Upper lobe of left lung (tissue), 6 donors: ENCODE measurements around the gene MESP2. TPM values are rescaled to one million over a fixed set of nuclear protein-coding genes. Genes with fewer than 3 reads are reported as not detected.

ENCODE experiments used
- ATAC-seq, 2 donors: fragments of 200-7000 bp; cut with Tn5 transposase; one replicate each; pipeline ENCODE4 v1.9.1; 2022; ENCODE audit warnings: mild to moderate bottlenecking in 2 of 2, moderate library complexity in 2 of 2; ENCODE audit not compliant: low FRiP score in 2 of 2
- DNase-seq, 2 donors: peaks; one replicate each; pipeline ENCODE4 v3.0.0-alpha.2; 2019 to 2020
- H3K27ac ChIP-seq, 4 donors: fragments of 200-600 bp; sonication (generic); one replicate each; pipeline ENCODE4 v1.5.1; 2016 to 2019
- H3K27me3 ChIP-seq, 4 donors: fragments of 200-600 bp; sonication (generic); one replicate each; pipeline ENCODE4 v1.5.1; 2017 to 2019
- H3K36me3 ChIP-seq, 4 donors: fragments of 200-600 bp; sonication (generic); one replicate each; pipeline ENCODE4 v1.5.1; 2016 to 2019
- H3K4me1 ChIP-seq, 4 donors: fragments of 200-600 bp; sonication (generic); one replicate each; pipeline ENCODE4 v1.5.1; 2018 to 2019
- H3K4me3 ChIP-seq, 4 donors: fragments of 200-600 bp; sonication (generic); one replicate each; pipeline ENCODE4 v1.5.1; 2017 to 2019; ENCODE audit warnings: mild to moderate bottlenecking in 2 of 4, moderate library complexity in 1 of 4
- H3K9me3 ChIP-seq, 4 donors: fragments of 200-600 bp; sonication (generic); one replicate each; pipeline ENCODE4 v1.5.1; 2018 to 2019
- CTCF ChIP-seq, 6 experiments: fragments of 450-650 bp in 4 of 6; fragments of 200-600 bp in 2 of 6; sonication (generic) in 2 of 6; IDR thresholded peaks; one replicate each; pipeline ENCODE4 v1.5.1; 2016 to 2019; ENCODE audit warnings: antibody characterized with exemption in 6 of 6
- EP300 ChIP-seq, 4 donors: sonication (generic); formaldehyde crosslinking; IDR thresholded peaks; one replicate each; pipeline ENCODE4 v1.5.1; 2017; ENCODE audit warnings: antibody characterized with exemption in 4 of 4, control low read depth in 2 of 4
- POLR2A ChIP-seq, 4 donors: fragments of 450-650 bp; IDR thresholded peaks; one replicate each; pipeline ENCODE4 v1.5.1; 2016 to 2017; ENCODE audit warnings: antibody characterized with exemption in 4 of 4, mild to moderate bottlenecking in 2 of 4
- POLR2AphosphoS5 ChIP-seq, 2 donors: sonication (generic); formaldehyde crosslinking; IDR thresholded peaks; one replicate each; pipeline ENCODE4 v1.5.1; 2017; ENCODE audit warnings: antibody characterized with exemption in 2 of 2
- WGBS, 2 donors: methylation state at CpG; one replicate each; pipeline ENCODE4 v1.1.5; 2017 to 2018; 5-methylcytosine and 5-hydroxymethylcytosine counted together
- total RNA-seq, 6 donors: library from RNA; depleted of rRNA in 4 of 6; stranded (reverse); fragments of >200 nt in 4 of 6; gene quantifications; one replicate each; pipeline versions ENCODE4 v1.1.0 to v1.2.1, GENCODE V29; 2016 to 2021
- donor health status: DM: no; HTN: no; CAD: no; lungs with moderate emphysema.
- donor health status: DM: no; HTN: yes; CAD: no; lungs with severe emphysema.

Gene MESP2
- total RNA-seq, 6 donors from 2014 or later: 0.26 TPM; not detected in 5

GRCh38 chr15:89783111-89783860 is 7.2 kb downstream of the MESP2 start:
- no peak for TF ChIP-seq POLR2AphosphoS5 (IDR thresholded peaks at IDR 0.05)
- ATAC-seq (peak; percentile 23 to 66), DNase-seq (peak in 1 of 2 donors; percentile 59)
- Histone ChIP-seq H3K27ac (no peak overlapping the region), H3K9me3 (no peaks in the 10 kb centered on the region), H3K27me3 (no peaks in the 10 kb centered on the region), H3K4me1 (peaks cover 0 to 4% (median 2%) of the 10 kb centered on the region in 4 donors), H3K36me3 (no peaks in the 10 kb centered on the region), H3K4me3 (no peak overlapping the region)
- WGBS, 2 donors: 75 to 81% methylated on average over 13 to 14 of the region's 14 CpGs

- DNase-seq: no peak
- no peak overlapping the region for H3K4me3 ChIP-seq
- 85 to 91% methylated on average over 5 to 15 of the region's 15 CpGs for WGBS, 2 donors
- no peaks in the 10 kb centered on the region for H3K36me3 ChIP-seq
- no peaks in the 10 kb centered on the region for H3K27me3 ChIP-seq
- H3K27ac ChIP-seq: no peak overlapping the region
- TF ChIP-seq EP300 (IDR thresholded peaks at IDR 0.05): no peak
- no peak for TF ChIP-seq POLR2A (IDR thresholded peaks at IDR 0.05)
- no peak for TF ChIP-seq POLR2AphosphoS5 (IDR thresholded peaks at IDR 0.05)
- no peak for TF ChIP-seq CTCF (IDR thresholded peaks at IDR 0.05)
- H3K4me1 ChIP-seq: peaks cover 0 to 4% (median 2%) of the 10 kb centered on the region in 4 donors
- peak; percentile 5 to 50 for ATAC-seq
- H3K9me3 ChIP-seq: no peaks in the 10 kb centered on the region
These were observed 7.9 kb downstream of the MESP2 start for GRCh38 chr15:89783861-89784685.

GRCh38 chr15:89784686-89784960 is 8.5 kb downstream of the MESP2 start:
- Histone ChIP-seq H3K27ac (no peak overlapping the region), H3K4me1 (peaks cover 0 to 4% (median 2%) of the 10 kb centered on the region in 4 donors), H3K9me3 (no peaks in the 10 kb centered on the region), H3K4me3 (no peak overlapping the region), H3K27me3 (no peaks in the 10 kb centered on the region), H3K36me3 (no peaks in the 10 kb centered on the region)
- DNase-seq: no peak
- no peak for TF ChIP-seq POLR2AphosphoS5 (IDR thresholded peaks at IDR 0.05)
- TF ChIP-seq POLR2A (IDR thresholded peaks at IDR 0.05): no peak
- TF ChIP-seq CTCF (IDR thresholded peaks at IDR 0.05): no peak
- TF ChIP-seq EP300 (IDR thresholded peaks at IDR 0.05): no peak
- peak in 1 of 2 donors; percentile 4 for ATAC-seq
- WGBS, 2 donors: 72 to 89% methylated on average over 6 to 7 of the region's 7 CpGs

- Histone ChIP-seq H3K4me3 (no peak overlapping the region), H3K27me3 (no peaks in the 10 kb centered on the region), H3K27ac (peak overlapping the region in 2 of 4 donors; percentile 30 to 35), H3K9me3 (no peaks in the 10 kb centered on the region), H3K36me3 (no peaks in the 10 kb centered on the region), H3K4me1 (peaks cover 0 to 4% (median 2%) of the 10 kb centered on the region in 4 donors)
- TF ChIP-seq POLR2AphosphoS5 (IDR thresholded peaks at IDR 0.05) (no peak), EP300 (IDR thresholded peaks at IDR 0.05) (no peak), POLR2A (IDR thresholded peaks at IDR 0.05) (no peak), CTCF (IDR thresholded peaks at IDR 0.05) (no peak)
- 75 to 78% methylated on average over 8 to 13 of the region's 13 CpGs for WGBS, 2 donors
- ATAC-seq: peak in 1 of 2 donors; percentile 38
- peak in 1 of 2 donors; percentile 72 for DNase-seq
These were observed 9.1 kb downstream of the MESP2 start for GRCh38 chr15:89785064-89785773.

GRCh38 chr15:89785774-89786140 is 9.6 kb downstream of the MESP2 start:
- DNase-seq: no peak
- Histone ChIP-seq H3K27ac (no peak overlapping the region), H3K27me3 (no peaks in the 10 kb centered on the region), H3K9me3 (no peaks in the 10 kb centered on the region), H3K4me3 (no peak overlapping the region), H3K36me3 (peaks cover 0 to 5% (median 0%) of the 10 kb centered on the region in 4 donors), H3K4me1 (peaks cover 0 to 4% (median 2%) of the 10 kb centered on the region in 4 donors)
- ATAC-seq: no peak
- TF ChIP-seq EP300 (IDR thresholded peaks at IDR 0.05) (no peak), POLR2AphosphoS5 (IDR thresholded peaks at IDR 0.05) (no peak), POLR2A (IDR thresholded peaks at IDR 0.05) (no peak), CTCF (IDR thresholded peaks at IDR 0.05) (no peak)
